Ovary (tissue), 3 donors: Measurements from ENCODE around the gene HOXA6.

Experiments used
- CTCF ChIP-seq, 3 donors: fragments of 450-650 bp in 2 of 3; fragments of 200-600 bp in 1 of 3; IDR thresholded peaks; one replicate each; pipeline versions ENCODE4 v1.5.1 to v1.8.0; 2016 to 2022; ENCODE audit warnings: antibody characterized with exemption in 3 of 3, mild to moderate bottlenecking in 1 of 3
- EP300 ChIP-seq: sonication (generic); formaldehyde crosslinking; IDR thresholded peaks from one replicate; pipeline ENCODE4 v1.6.1; 2017; ENCODE audit warnings: antibody characterized with exemption
- donor health status: DM: no; HTN: no; CAD: no.

- TF ChIP-seq CTCF (IDR thresholded peaks at IDR 0.05) (no peak), EP300 (no peak)
Measured at GRCh38 chr7:27177795-27178320, 30.3 kb upstream of the HOXA6 start.
